GM10266 (cell line): ENCODE results near the gene KCTD8.

ENCODE experiments used
- DNase-seq: peaks from one replicate; pipeline ENCODE4 v3.0.0; 2012; ENCODE audit errors: extremely low spot score
- CTCF ChIP-seq: IDR thresholded peaks from 2 replicates; pipeline ENCODE4 v1.5.1; 2012; ENCODE audit warnings: mild to moderate bottlenecking, low read depth; ENCODE audit not compliant: control insufficient read depth, insufficient read depth; ENCODE audit errors: missing control alignments

The KCTD8 gene

GRCh38 chr4:44147571-44148075 is 301.0 kb downstream of the KCTD8 start:
- no peak for DNase-seq
- TF ChIP-seq CTCF: no peak

GRCh38 chr4:44146516-44146915 is 302.1 kb downstream of the KCTD8 start:
- TF ChIP-seq CTCF: no peak
- no peak for DNase-seq

DNA sequence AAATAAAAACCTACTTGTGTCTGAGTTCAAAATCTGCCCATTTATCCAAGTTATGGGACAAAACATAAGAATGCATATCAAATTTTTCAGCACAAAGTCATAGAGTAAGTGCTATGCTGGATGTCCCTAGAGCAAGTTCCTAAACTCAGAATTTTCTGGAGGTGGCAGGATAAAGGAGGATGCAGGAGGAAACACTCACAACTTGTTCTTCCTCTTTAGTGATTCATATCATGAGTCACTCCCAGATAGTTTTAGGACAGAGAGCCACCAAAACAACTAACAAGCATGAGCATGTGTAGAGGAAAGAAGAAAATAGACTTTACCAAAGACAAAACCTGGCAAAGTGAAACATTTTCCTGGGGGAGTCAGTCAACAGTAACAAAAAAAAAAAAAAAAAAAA is 302.7 kb downstream of the KCTD8 start:
- no peak for TF ChIP-seq CTCF
- DNase-seq: no peak

GRCh38 chr4:44132526-44132925 is 316.1 kb downstream of the KCTD8 start:
- TF ChIP-seq CTCF: no peak
- DNase-seq: no peak
